ENCODE results near the gene CRB3.
A peak's percentile ranks its signal among the peaks of the same experiment; 100 is the strongest.

The CRB3 gene

GRCh38 chr19:6494438-6495036 is 30.5 kb downstream of the CRB3 start:
- H3K4me3 ChIP-seq (ENCODE audit: low read depth, low read length): no peak overlapping the region
- TF ChIP-seq, protein P1, sequence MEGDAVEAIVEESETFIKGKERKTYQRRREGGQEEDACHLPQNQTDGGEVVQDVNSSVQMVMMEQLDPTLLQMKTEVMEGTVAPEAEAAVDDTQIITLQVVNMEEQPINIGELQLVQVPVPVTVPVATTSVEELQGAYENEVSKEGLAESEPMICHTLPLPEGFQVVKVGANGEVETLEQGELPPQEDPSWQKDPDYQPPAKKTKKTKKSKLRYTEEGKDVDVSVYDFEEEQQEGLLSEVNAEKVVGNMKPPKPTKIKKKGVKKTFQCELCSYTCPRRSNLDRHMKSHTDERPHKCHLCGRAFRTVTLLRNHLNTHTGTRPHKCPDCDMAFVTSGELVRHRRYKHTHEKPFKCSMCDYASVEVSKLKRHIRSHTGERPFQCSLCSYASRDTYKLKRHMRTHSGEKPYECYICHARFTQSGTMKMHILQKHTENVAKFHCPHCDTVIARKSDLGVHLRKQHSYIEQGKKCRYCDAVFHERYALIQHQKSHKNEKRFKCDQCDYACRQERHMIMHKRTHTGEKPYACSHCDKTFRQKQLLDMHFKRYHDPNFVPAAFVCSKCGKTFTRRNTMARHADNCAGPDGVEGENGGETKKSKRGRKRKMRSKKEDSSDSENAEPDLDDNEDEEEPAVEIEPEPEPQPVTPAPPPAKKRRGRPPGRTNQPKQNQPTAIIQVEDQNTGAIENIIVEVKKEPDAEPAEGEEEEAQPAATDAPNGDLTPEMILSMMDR (IDR thresholded peaks at IDR 0.05; ENCODE audit: low read depth, low read length, missing control alignments): no peak
- DNase-seq (ENCODE audit: low read depth): no peak

DNA sequence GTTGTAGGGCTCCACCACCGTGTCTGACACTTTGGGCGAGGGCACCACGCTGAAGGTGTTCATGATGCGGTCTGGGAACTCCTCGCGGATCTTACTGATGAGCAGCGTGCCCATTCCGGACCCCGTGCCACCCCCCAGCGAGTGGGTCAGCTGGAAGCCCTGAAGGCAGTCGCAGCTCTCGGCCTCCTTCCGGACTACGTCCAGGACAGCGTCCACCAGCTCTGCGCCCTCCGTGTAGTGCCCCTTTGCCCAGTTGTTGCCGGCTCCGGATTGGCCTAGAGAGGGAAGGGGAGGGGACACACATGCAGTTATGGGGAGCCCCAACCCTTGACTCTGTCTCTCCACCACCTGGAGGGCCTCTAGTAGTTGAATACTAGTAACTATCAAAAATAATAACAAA is 31.9 kb downstream of the CRB3 start:
- TF ChIP-seq, protein P1 (IDR thresholded peaks at IDR 0.05; ENCODE audit: low read depth, low read length, missing control alignments): no peak
- DNase-seq (ENCODE audit: low read depth): no peak
- H3K4me3 ChIP-seq (ENCODE audit: low read depth, low read length): no peak overlapping the region

DNA sequence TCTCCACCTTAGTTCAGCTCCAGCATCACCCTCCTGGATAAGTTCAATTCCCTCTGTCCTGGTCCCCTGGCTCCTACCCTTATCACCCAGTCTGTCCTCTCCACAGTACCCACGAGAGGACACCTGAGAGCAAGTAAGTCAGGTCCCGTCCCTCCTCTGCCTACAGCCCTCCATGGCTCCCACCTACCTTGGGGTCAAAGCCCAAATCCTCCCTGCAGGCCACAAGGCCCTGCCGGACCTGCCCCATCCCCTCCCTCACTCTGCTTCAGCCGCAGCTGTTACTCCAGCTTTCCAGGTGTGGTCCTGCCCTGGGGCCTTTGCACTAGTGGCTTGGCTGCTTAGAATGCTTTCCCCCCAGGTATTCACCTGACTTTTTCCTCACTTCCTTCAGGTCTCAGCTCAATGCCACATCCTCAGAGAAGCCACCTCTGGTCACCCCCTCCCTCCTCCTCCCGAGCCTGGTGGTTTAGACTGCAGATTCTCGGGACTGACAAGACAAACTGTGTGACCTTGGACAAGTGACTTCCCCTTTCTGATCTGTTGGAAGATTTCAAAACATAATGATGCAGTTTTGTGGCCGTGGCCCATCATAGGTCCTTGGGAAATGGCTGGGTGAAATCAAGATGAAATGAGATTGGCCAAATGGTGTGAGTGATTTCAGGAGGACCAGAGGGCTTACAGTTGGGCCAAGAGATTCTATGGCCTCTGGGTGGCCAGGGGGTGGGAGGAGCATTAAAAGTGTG is 34.4 kb downstream of the CRB3 start:
- TF ChIP-seq, protein P1 (IDR thresholded peaks at IDR 0.05; ENCODE audit: low read depth, low read length, missing control alignments): no peak
- DNase-seq (ENCODE audit: low read depth): no peak
- H3K4me3 ChIP-seq (ENCODE audit: low read depth, low read length): no peak overlapping the region

DNA sequence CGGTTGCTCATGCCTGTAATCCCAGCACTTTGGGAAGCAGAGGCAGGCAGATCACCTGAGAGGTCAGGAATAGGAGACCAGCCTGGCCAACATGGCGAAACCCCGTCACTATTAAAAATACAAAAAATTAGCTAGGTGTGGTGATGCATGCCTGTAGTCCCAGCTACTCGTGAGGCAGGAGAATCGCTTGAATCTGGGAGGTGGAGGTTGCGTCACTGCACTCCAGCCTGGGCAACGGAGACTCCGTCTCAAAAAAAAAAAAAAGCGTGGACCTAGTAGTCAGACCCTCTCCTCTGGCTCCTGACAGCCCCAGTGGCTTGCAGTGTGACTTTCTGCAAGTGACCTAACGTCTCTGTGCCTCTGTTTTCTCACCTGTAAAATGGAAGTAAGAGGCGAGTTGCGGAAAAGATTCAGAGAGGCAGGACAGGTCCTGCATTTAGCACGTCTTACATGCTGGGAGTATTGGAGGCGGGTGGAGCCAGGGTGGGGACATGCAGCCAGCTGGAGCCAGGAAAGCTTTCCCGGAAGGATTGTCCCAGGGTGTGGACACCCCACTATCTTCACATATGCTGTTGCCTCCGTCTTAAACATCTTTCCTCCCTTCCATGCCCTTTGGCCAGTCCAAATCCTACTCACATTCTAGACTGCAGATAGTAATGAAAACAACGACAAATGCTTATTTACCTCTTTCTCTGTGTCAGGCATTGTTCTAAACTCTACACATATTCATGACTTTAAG is 35.1 kb downstream of the CRB3 start:
- no peak for DNase-seq (ENCODE audit: low read depth)
- H3K4me3 ChIP-seq (ENCODE audit: low read depth, low read length): no peak overlapping the region
- TF ChIP-seq, protein P1 (IDR thresholded peaks at IDR 0.05; ENCODE audit: low read depth, low read length, missing control alignments): no peak

DNA sequence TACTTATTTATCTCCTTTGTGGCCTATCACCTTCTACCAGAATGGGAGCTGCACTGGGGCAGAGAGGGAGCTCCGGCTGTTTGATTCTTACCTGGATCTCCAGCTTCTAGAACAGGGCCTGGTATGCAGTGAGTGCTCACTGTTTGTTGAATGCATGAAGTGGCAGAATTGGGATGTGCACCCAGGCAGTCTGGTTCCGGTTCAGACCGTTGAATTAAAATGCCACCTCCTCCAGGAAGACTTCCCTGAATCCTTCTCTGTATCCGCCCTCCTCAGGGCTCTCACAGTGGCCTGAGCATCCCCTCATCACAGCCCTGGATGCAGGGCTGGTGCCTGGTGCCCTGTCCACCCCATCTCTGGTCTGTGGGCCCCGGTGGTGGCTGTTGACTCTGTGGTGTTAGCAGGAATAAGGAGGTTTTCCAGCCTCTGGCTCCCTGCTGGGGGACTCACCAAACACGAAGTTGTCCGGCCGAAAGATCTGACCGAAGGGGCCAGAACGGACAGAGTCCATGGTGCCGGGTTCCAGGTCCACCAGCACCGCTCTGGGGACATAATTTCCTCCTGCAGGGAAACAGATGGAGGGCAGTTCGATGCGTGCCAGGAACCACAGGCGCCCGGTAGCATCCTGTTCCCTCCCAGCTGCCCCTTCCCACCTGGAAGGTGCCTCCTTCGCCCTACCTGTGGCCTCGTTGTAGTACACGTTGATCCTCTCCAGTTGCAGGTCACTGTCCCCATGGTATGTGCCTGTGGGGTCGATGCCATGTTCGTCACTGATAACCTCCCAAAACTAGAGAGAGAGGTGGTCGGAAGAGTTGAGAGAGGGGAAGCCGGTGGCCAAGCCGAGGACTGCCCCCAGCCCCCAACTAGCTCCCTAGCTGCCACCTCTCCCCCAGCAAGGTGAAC is 37.0 kb downstream of the CRB3 start:
- TF ChIP-seq, protein P1 (IDR thresholded peaks at IDR 0.05; ENCODE audit: low read depth, low read length, missing control alignments): no peak
- peak overlapping the region; percentile 47; the same call in 1 of the 2 replicates for H3K4me3 ChIP-seq (ENCODE audit: low read depth, low read length)
- DNase-seq (ENCODE audit: low read depth): no peak
